T-helper 1 cell treated with Interleukin-12 subunit alpha and Interleukin-12 subunit beta and Interleukin-4 antibody, amounts not matched to agents 30 ng/mL and 1 ng/mL, for 36 hours (primary cell): ENCODE measurements around the gene PSMG2. TPM values are rescaled to one million over a fixed set of nuclear protein-coding genes. Genes with fewer than 3 reads are reported as not detected.

Experiments used
- intact Hi-C: fragments of 100-400 bp; cut with micrococcal nuclease; formaldehyde crosslinking; loops from one replicate; pipeline ENCODE4 v1.15.1; 2024
- total RNA-seq: library from RNA; stranded (reverse); gene quantifications from 2 replicates; pipeline ENCODE4 v1.2.3, GENCODE V29; 2022

PSMG2 gene, protein sequence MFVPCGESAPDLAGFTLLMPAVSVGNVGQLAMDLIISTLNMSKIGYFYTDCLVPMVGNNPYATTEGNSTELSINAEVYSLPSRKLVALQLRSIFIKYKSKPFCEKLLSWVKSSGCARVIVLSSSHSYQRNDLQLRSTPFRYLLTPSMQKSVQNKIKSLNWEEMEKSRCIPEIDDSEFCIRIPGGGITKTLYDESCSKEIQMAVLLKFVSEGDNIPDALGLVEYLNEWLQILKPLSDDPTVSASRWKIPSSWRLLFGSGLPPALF
- total RNA-seq = 104 and 107 TPM in 2 replicates

DNA sequence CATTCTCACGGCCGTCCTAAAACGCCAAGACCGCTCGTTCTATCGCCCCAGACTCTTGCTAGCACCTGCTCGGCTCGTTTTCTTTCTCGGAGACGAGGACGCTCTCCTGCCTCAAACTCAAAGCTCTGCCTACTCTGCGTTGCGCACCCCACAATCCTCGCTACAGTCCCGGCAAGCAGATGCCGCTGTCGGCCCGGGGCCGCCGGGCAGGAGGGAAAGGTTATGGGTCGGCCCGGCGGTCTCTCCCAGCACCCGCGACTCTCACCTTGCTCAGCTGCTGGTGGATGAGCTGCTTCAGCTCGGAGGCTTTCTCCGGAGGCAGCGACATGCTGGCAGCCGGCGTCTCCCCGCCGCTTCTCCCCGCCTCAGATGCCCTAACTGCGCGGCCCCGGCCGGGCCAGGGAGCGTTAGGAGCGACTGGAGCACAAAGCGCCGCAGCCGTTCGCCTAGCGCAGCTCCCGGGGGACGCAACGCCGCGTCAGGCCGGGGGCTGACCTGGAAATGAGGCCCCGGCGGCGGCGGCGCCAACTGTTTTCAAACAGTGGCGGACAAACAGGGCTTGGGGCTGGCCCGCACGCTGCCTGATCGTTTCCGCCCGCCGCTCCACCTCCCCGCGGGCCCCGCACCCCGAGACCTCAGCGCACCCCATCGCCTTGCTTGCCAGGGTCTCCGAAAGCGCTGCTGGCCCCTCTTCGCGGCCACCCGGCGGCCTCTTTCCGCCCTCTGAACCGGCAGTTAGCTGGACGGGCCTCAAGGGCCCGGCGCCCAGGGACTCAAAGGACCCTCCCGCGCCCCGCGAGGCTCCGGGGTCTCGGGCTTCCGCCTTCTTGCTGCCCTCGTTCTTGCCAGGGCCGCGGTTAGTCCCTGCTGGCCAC is at the start of gene PSMG2, which contains the start of gene CEP76:
Gene PSMG2 (plus strand): TSS at position 822 of the 875 bp plus-strand sequence. CDS start 66 bp downstream, outside the sequence.
Gene CEP76 (minus strand): TSS at position 503 of the 875 bp plus-strand sequence. CDS start 175 bp downstream, at position 328.
- intact Hi-C loops = loop anchor here (1.0 to 5.0 kb wide), 14 partner anchors 44 to 1024 kb away; partner anchors contain the start of genes AFG3L2, CEP192, FAM210A and IMPA2

DNA sequence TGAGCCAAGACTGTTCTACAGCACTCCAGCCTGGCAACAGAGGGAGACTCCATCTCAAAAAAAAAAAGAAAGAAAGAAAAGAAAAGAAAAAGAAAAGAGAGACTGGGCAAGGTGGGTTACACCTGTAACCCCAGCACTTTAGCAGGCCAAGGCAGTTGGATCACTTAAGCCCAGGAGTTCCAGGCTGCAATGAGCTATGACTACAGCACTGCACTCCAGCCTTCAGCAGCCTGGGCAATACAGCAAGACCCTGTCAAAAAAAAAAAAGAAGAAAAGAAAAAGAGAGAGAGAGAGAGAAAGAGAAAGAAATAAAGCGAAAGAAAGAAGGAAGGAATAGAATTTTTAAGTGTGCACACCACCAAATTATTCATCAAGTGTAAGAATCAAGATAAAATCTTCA is 47.9 kb upstream of the PSMG2 start:
- intact Hi-C loops = no loop called here

DNA sequence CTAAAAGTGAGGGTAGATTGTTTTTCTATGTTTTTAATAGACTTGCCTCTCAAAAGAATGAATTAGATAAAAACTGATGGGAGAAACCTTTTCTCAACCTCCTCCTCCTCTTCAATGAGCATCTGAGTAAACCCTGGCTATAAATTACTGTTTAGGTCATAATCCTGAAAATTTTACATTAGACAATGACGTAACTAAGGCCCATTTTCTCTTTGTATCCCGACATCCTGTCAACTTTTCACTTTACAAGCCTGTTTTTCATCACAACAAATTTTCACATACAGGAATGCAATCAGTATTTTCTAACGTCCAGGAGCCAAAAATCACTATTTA is 46.3 kb upstream of the PSMG2 start:
- intact Hi-C loops = no loop called here

DNA sequence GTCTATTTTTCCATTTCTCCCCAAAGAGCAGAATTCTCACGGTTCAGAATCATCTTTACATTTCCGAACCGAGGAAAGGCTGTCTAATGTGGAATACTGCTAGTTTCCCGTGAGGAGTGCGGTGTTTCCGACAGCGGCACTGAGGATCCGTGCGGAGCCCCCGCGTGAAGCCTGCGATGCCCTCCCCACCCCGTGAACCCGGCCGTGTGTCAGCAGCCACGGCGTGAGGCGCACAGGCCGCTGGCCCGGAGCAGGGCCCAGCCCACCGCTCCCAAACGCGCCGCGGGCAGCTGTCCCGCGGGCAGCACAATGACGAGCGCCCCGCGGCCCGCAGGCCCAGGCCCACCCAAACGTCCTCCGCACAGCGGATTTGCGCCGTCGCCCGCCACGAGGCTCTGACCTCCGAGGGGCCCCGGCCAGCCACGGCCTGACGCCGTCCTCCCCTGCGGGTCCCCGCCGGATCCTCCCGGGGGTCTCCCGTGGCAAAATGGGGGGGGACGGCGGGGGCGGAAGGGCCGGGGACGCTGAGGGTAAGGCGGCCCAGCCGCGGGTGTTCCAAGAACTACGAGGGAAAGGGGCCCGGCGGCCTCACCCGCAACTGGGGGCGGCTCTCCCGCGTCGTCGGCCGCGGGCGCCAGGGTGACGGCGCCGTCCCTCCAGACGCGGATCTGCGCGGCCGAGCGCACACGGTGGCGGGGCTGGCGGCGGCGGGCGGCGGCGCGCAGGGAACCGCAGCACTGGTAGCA is 45.7 kb upstream of the PSMG2 start:
- intact Hi-C loops = loop anchor here (1.0 kb wide), 1 partner anchor 250 kb away; the partner anchor contains the start of gene PRELID3A

DNA sequence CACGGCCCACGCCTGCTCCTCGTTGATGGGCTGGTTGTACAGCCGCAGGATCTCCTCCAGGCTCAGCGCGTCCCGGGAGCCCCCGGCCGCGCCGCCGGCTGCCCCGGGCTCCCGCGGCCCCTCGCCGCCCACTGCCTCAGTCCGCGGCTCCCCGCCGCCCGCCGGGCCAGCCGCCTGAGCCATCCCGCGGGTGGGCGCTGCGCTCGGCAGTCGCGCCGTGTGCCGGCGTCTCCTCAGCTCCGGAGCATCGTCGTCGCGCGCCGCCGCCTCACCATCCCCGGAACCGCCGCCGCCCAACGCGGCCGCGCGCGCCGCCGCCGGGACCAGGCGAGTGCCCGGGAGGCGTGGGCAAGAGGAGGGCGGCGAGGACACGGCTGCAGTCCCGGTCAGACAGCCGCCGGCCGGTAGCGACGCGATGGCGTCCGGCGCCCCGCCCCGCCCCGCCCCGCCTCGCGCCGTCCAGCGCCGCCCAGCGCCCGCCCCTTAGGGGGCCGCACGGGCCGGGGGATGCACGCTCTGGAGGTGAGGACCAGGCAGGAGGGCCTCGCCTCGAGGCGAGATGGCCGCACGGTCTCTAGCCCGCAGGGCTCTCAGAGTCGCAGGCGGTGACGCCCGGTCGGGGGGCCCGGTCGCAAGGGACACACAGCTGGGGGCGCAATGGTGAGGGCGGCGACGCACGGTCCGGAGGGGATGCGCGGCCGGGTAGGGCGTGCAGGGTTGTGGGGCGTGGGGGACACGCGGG is 45.0 kb upstream of the PSMG2 start, which contains the start of gene SPIRE1:
Gene SPIRE1 (minus strand): TSS at position 424 of the 742 bp plus-strand sequence. CDS start 241 bp downstream, at position 183.
- intact Hi-C loops = loop anchor here (1.0 to 2.0 kb wide), 5 partner anchors 45 to 387 kb away; partner anchors contain the start of genes CEP76, PRELID3A and PSMG2

DNA sequence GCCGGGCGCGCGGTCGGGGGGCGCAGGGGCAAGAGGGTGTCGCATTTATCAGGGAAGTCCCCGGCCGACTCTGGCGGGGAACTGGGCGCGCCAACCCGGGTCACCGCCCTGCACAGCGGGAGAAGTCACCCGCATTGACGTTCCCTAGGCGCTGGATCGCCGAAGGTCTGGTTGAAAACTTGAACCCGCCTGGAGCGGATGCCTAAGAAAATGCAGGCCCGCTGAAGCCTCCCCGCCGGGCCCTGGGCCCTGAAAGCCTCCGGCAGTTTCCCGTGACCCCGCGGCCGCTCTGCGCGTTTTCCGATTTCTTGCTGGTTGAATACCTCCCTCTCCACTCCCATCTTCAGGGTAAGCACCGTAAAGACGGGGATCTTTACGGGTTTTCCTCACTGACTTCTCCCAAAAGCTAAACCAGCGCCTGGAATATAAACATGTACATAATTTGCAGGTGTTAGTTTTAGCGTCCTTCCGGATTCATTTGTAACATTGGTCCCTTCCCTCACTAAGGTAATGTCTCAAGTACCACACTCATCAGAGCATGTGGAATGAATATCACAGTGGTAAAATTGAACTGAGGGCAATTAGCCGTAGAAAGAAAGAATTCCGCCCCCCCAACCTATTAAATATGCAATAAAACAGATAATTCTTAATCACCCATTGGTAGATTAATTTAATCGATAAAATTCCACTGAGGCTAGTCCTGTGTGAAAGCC is 44.3 kb upstream of the PSMG2 start:
- intact Hi-C loops = loop anchor here (2.0 kb wide), 4 partner anchors 44 to 388 kb away; partner anchors contain the start of genes CEP76 and PSMG2

DNA sequence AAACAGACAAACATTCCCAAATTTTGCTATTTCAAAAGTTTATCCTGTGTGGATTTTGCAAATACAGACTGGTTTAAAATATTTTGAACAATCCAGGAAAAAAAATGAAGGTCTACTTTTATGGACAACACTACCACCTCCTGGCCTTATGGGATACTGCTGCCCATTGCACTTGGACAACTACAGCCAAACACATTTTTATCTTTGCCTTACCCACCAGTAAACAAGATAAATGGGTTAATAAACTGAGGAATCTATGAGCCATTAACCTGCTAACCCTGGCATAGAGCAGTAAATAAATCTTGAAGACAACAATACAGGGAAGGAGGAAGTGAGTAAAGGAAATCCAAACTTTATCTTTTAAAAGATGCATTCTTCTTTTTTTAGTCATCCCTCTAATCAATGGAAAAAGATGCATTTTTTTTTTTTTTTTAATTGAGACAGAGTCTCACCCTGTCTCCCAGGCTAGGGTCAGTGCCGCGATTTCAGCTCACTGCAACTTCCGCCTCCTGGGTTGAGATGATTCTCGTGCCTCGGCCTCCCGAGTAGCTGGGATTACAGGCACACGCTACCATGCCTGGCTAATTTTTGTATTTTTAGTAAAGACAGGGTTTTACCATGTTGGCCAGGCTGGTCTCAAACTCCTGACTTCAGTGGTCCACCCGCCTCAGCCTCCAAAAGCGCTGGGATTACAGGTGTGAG is 42.8 kb upstream of the PSMG2 start:
- intact Hi-C loops = loop anchor here (1.0 to 5.0 kb wide), 8 partner anchors 43 to 389 kb away; partner anchors contain the start of genes AFG3L2, CEP76 and PSMG2

DNA sequence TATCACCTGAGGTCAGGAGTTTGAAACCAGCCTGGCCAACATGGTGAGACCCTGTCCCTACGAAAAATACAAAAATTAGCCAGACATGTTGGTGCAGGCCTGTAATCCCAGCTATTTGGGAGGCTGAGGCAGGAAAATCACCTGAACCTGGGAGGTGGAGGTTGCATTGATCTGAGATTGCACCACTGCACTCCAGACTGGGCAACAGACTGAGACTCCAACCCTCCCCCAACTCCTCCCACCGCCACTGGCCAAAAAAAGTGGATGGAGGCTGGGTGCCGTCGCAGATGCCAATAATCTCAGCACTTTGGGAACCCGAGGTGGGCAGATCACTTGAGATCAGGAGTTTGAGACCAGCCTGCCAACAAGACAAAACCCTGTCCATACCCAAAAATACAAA is 34.8 kb upstream of the PSMG2 start:
- intact Hi-C loops = no loop called here

DNA sequence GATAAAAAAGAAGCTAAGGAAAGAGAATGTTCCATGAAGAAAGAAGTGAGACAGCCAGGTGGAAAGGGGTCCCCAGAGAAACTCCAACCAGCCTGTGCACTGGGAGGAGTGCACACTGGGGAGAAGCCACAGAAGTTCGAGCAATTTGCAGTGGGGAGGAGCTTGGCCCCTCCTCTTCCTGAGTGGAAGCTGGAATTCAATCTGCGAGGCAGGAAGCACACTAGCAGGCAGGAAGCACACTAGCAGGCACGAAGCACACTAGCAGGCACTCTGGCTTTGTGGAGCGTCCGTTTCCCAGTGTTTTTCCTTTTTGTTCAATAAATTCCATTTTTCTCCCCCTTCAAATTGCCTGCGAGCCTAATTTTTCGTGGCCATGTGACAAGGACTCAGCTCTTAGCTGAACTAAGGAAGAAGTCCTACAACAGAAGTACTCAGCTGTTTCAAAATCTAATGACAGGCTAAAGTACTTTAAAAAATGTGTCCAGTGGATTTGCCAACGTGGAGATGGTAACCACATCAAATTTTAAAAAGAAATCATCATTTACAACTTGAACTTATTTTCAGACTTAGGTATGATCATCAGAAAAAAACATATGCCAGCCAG is 23.6 kb upstream of the PSMG2 start:
- intact Hi-C loops = no loop called here

DNA sequence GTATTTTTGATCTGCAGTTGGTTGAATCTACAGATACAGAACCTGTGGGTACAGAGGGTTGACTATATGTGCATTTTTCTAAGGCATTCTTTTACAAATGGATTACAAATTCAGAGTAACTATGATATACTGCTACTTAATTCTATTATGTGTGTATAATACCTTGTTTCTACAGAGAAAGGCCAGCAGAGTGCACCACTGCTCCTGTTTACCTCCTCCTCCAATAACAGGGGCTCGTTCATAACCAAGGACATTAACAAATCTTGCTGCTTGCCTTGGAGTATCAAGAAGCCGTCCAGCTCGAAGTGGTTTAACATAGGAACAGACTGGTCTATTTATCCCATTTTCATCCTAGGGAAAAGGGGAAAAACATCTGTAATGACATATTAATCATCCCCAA is 16.7 kb upstream of the PSMG2 start:
- intact Hi-C loops = loop anchor here (1.0 kb wide), 1 partner anchor 248 kb away; no protein-coding TSS in a partner anchor

DNA sequence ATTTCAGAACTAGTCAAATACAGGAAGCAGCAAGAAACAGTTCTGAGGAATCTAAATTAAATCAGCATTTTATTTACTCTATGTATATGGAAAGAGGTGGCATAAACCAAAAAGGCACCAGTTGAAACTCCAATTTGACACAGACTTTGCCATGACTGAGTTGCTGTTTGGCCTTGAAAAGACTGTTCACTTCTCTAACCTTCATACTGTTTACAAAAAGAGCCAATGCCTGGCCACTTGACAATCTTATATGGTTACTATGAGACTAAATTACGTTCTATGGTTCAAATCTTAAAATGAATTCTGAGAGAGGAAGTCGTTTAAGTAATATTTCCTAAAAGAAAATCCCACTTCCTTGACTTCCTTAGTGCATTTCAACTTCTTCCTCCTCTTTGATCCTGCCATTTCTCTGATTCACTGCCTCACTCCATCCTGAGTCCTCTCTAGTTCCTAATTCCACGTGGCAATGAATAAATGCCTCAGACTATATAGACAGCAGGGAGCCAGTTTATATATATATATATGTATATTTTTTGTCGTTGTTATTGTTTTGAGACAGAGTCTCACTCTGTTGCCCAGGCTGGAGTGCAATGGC is 13.5 kb upstream of the PSMG2 start:
- intact Hi-C loops = no loop called here

DNA sequence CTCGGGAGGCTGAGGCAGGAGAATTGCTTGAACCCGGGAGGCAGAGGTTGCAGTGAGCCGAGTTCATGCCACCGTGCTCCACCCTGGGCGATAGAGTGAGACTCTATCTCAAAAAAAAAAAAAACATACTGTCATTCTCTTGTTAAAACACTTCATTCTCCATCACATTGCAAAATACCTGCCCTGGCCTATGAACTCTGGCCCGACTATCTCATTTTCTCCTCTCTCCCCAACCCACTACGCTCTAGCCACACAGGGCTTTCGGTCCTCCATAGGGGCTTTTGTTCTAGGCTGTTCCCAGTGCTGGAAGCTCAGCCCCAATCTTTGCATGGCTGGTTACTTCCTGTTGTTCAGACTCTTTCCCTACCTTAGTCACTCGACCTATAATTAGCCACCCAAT is 10.6 kb upstream of the PSMG2 start:
- intact Hi-C loops = loop anchor here (1.0 kb wide), 1 partner anchor 8 kb away; no protein-coding TSS in a partner anchor

DNA sequence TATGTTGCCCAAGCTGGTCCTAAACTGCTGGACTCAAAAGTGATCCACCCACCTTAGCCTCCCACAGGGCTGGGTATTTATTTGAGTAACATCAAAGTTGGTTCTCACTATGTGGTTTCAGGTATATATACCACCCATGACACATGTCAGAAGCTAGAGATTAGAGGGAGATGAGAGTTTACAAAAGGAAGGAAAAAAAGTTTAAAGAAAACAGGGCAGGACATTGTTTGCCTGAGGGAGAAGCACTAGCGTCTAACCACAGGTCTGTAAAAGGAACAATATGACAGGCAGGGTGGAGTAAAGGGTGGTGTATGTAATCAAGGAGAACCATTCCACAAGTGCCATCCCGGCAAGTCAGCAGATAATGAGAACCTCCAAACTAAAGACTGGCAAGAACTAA is 8.8 kb upstream of the PSMG2 start:
- intact Hi-C loops = no loop called here

DNA sequence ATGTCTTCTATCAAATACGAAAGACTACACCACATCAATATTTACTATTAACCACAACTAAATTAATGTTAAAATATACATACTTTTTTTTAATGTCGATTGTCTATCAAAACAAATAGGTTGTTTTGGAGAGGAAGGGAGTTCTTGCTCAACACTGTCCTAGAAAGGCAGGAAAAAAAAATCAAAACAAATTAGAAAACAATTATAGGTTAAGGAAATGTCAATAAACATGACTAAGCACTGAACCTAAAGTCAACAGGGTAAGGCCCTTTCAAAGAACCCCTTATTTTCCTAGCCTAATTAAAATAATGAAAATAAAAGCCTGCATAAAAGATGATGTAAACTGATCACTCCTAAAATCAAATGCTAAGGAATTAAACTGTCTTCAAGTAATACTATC is 3.1 kb upstream of the PSMG2 start:
- intact Hi-C loops = loop anchor here (1.0 to 5.0 kb wide), 2 partner anchors 7 to 678 kb away; no protein-coding TSS in a partner anchor

DNA sequence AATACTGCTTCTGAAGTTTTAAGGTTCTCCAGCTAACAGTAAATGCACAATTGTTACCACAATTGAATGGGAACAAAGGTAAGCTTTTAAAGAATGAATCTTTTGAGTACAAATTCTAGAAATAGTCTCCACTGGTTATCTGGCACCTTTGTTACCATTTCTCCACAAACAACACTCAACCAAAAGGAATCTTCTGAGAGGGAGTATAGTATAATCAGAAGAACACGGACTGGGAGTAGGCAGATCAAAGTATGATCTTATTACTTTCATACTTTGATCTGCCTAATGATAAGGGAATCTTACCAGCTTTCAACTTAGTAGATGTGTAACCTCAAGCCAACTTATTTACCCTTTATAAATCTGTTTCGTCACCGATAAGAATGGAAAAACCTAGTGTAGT is 1.7 kb upstream of the PSMG2 start:
- intact Hi-C loops = loop anchor here (5.0 kb wide), 1 partner anchor 676 kb away; no protein-coding TSS in a partner anchor

DNA sequence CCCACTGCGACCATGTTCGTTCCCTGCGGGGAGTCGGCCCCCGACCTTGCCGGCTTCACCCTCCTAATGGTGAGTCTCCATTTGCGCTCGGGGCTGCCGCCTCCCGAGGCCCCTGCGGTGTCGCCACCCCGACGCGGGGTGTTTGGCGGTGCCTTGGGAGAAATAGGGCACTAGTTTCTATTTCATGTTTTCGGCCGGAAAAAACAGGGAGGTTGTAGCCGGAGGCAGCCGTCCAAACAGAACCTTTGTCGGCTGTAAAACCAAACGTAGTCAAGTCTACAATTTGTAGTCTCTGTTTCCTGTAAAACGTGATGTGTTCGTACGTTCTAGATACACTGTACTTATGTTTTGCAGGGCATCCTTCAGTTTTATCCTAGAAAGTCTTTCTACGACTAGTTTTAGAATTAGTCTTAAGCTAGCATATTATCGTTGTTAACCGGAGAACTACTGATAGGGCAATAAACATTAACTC is 290 bp downstream of the PSMG2 start:
- intact Hi-C loops = loop anchor here (2.0 to 5.0 kb wide), 8 partner anchors 44 to 1024 kb away; partner anchors contain the start of genes CEP192, FAM210A, IMPA2 and PRELID3A

DNA sequence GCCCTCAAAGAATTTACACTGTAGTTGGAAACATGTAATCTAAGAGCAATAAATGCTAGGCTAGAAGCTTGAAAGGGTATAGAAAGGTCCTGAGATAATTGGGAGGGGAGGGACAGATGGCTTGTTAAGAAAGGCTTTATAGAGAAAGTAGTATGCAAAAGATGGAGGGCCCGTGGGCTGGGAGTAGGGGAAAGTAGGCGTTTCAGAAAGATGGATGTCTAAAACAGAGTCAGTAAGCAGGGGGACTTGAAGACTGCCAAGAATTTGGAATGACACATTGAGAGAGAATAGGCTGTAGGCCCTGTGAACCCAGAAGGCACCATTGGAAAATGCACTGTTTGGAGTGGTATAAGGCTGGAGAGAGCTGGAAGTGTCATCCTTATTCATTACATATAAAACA is 822 bp downstream of the PSMG2 start:
- intact Hi-C loops = loop anchor here (2.0 to 5.0 kb wide), 8 partner anchors 45 to 1023 kb away; partner anchors contain the start of genes CEP192, FAM210A, IMPA2 and PRELID3A

DNA sequence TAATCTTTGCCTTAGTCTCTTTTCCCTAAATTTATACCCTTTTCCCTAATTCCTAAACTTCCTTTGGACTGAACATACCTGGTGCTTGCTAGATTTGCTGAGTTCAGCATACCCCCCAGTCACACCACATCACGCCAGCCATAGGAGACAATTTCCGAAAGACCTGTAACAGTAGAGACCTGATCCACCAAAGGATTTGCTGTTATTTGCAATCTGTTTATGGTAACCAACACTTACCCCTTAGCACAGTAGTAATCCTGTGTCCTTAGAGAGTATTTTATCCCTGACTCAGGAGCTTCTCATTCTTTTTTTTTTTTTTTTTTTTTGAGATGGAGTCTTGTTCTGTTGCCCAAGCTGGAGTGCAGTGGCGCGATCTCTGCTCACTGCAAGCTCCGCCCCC is 8.6 kb downstream of the PSMG2 start:
- intact Hi-C loops = no loop called here
